ENCODE data around the gene LIME1. TPM values are rescaled to one million over a fixed set of nuclear protein-coding genes. Genes with fewer than 3 reads are reported as not detected.

Gene LIME1
- total and polyA plus RNA-seq, 9 of the 15 experiments (the other 6 are each of a cell fraction or from before 2014, with no cell fraction given): 0.11 to 17.1 (median 2.8) TPM; not detected in 2

GRCh38 chr20:63706852-63707557 is 29.5 kb upstream of the LIME1 start (continued):
- TF ChIP-seq CUX1 (CRISPR knock-in tag; IDR thresholded peaks at IDR 0.05) (no peak), MLLT1 (IDR thresholded peaks at IDR 0.05) (no peak), CREB3L1 (IDR thresholded peaks at IDR 0.05; ENCODE audit: borderline replicate concordance, low read depth) (no peak), ELF4 (CRISPR knock-in tag; IDR thresholded peaks at IDR 0.05) (no peak), CTCFL (IDR thresholded peaks at IDR 0.05; ENCODE audit: borderline replicate concordance, insufficient read depth, low read depth, low read length, poor library complexity, severe bottlenecking) (peak; percentile 60), GATAD2A (IDR thresholded peaks at IDR 0.05) (0 out of 2 replicates have a peak, but pooled peaks have one; percentile 41), NFIC (IDR thresholded peaks at IDR 0.05) (peak; percentile 31; the same call in 1 of the 2 replicates), CBFB (CRISPR knock-in tag; IDR thresholded peaks at IDR 0.05) (no peak), GATA2 (CRISPR knock-in tag; IDR thresholded peaks at IDR 0.05) (no peak), SETDB1 (IDR thresholded peaks at IDR 0.05; ENCODE audit: low read length) (no peak), XRCC3 (IDR thresholded peaks at IDR 0.05) (no peak), ZNF354B (CRISPR knock-in tag; IDR thresholded peaks at IDR 0.05) (no peak), KAT8 (IDR thresholded peaks at IDR 0.05; ENCODE audit: low read depth) (no peak), L3MBTL2 (IDR thresholded peaks at IDR 0.05) (no peak), ZNF431 (CRISPR knock-in tag; IDR thresholded peaks at IDR 0.05) (no peak), DEAF1 (CRISPR knock-in tag; IDR thresholded peaks at IDR 0.05) (peak; percentile 58; the same call in 1 of the 2 replicates), ZNF717 (CRISPR knock-in tag; IDR thresholded peaks at IDR 0.05) (no peak)
